ENCODE data around the gene VAMP1. TPM values are rescaled to one million over a fixed set of nuclear protein-coding genes. Genes with fewer than 3 reads are reported as not detected.

VAMP1 gene
- total and polyA plus RNA-seq, 9 of the 15 experiments (the other 6 are each of a cell fraction or from before 2014, with no cell fraction given) = 0.76 to 13.2 (median 4.2) TPM

GRCh38 chr12:6493497-6494257, 23.2 kb upstream of the VAMP1 start, which contains the start of gene NCAPD2 (continued):
- peak; percentile 73 for TF ChIP-seq NFIC (IDR thresholded peaks at IDR 0.05)
- peak; percentile 49; the same call in 1 of the 2 replicates for TF ChIP-seq ZBTB7A (IDR thresholded peaks at IDR 0.05; ENCODE audit: borderline replicate concordance, control insufficient read depth, low read depth, low read length)
- no peak for TF ChIP-seq FOXO4 (CRISPR knock-in tag; IDR thresholded peaks at IDR 0.05)
- no peak for TF ChIP-seq KAT7 (CRISPR knock-in tag; IDR thresholded peaks at IDR 0.05; ENCODE audit: borderline replicate concordance)
- peak; percentile 98 for TF ChIP-seq FOXM1 (IDR thresholded peaks at IDR 0.05; ENCODE audit: low read depth)
- TF ChIP-seq FOXM1 (CRISPR knock-in tag; IDR thresholded peaks at IDR 0.05; ENCODE audit: low read depth) = peak; percentile 72; the same call in 1 of the 2 replicates
- no peak for TF ChIP-seq STAT5B (CRISPR knock-in tag; IDR thresholded peaks at IDR 0.05)
- TF ChIP-seq MCM7 (IDR thresholded peaks at IDR 0.05) = no peak
- TF ChIP-seq CHD2 (IDR thresholded peaks at IDR 0.05; ENCODE audit: low read depth, low read length) = no peak
- TF ChIP-seq CXXC5 (CRISPR knock-in tag; IDR thresholded peaks at IDR 0.05) = peak; percentile 72; the same call in 1 of the 2 replicates
- TF ChIP-seq TRIM24 (IDR thresholded peaks at IDR 0.05) = no peak
- TF ChIP-seq ELF1 (tag; IDR thresholded peaks at IDR 0.05) = peak; percentile 16; the same call in 1 of the 2 replicates
- no peak for TF ChIP-seq TCF15 (CRISPR knock-in tag; IDR thresholded peaks at IDR 0.05)
- TF ChIP-seq PML (IDR thresholded peaks at IDR 0.05; ENCODE audit: low read length) = peak; percentile 29; the same call in 1 of the 2 replicates
- peak; percentile 83 for TF ChIP-seq POLR2A (conservative IDR thresholded peaks at IDR 0.05)
- no peak for TF ChIP-seq ZFP36 (IDR thresholded peaks at IDR 0.05; ENCODE audit: low read depth, low read length, partially characterized antibody)
- peak; percentile 49; the same call in 1 of the 2 replicates for TF ChIP-seq ZNF395 (CRISPR knock-in tag; IDR thresholded peaks at IDR 0.05)
- peak; percentile 55; the same call in 1 of the 2 replicates for TF ChIP-seq PHF8 (IDR thresholded peaks at IDR 0.05; ENCODE audit: borderline replicate concordance, low read length)
- no peak for TF ChIP-seq ZNF655 (CRISPR knock-in tag; IDR thresholded peaks at IDR 0.05)
- TF ChIP-seq ZNF133 (CRISPR knock-in tag; IDR thresholded peaks at IDR 0.05) = no peak
- TF ChIP-seq MAFF (IDR thresholded peaks at IDR 0.05; ENCODE audit: low read length) = no peak
